Left colon (tissue), 2 donors: Measurements from ENCODE around the gene NYAP2. TPM values are rescaled to one million over a fixed set of nuclear protein-coding genes. Genes with fewer than 3 reads are reported as not detected.

ENCODE experiments used
- ATAC-seq: fragments of 200-7000 bp; cut with Tn5 transposase; one replicate; pipeline ENCODE4 v1.9.1; 2020; ENCODE audit warnings: mild to moderate bottlenecking, moderate library complexity
- DNase-seq, 2 donors: peaks; one replicate each; pipeline ENCODE4 v3.0.0-alpha.2; 2020
- intact Hi-C, 2 donors: fragments of 100-400 bp; cut with DNase I in 1 of 2; cut with micrococcal nuclease in 1 of 2; formaldehyde crosslinking; loops; one replicate each; pipeline versions ENCODE4 v1.11.2 to v1.14.0; 2022; cut with DNase I, micrococcal nuclease
- long read RNA-seq: library from polyadenylated mRNA; unstranded; transcript quantifications from one replicate; pipeline ENCODE4 v2.0.0, GENCODE V29; 2021
- total RNA-seq, 2 donors: library from RNA; stranded (reverse); fragmentation: NEBNext Ultra II Directional; extraction: Animal tissue kit (Norgen Biotek cat#: 25700); gene quantifications; one replicate each; pipeline ENCODE4 v1.2.1, GENCODE V29; 2021
- donor health status: DM: no; HTN: no; CAD: no.
- donor health status: DM: yes; HTN: yes; CAD: no.

The NYAP2 gene
- total RNA-seq, result not detected
- long read RNA-seq, result 0 reads

DNA sequence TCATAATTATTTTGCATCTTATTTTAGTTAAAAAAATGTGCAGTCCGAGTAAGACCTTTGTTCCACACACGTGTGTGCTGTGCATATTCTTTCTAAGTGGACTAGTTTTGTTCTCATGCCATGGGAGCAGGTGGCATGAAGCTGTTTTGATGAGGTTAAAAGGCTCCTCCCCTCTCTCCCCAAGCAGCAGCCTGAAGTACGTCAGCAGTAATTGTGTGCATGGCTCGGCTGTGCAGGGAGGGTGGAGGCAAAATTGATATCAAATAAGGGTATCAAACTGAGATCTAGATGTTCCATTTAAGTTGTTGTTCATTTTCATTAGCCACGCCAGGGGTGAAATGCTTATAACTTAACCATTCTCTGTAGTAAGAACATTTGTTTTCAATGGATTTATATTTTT is at the start of gene NYAP2:
NYAP2 (plus strand) TSS at position 207 of the 400 bp plus-strand sequence. CDS start 9,171 bp downstream, outside the sequence.
- ATAC-seq (no peak), DNase-seq (no peak)
- intact Hi-C loops, result no loop called here

DNA sequence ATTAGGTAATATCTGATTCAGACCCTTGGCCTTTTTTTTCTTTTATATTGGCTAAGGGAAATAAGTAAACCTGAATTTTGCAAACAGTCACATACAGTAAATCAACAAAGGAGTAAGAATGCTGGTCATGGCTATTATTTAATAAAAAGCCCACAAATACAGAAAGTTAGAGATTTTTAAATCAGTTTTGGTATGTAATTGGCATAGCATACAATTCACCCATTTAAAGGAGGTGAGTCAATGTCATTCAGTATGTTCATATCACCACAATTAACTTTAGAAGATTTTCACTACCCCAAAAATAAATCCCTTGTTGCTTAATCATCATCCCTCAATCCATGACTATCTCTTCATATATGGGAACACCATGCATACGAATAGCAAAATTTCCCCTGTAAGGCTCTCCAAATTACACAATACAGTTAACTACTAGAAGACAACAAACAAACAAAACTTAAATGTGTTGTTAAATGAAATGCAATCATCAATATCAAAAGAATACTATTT is 45.9 kb upstream of the NYAP2 start:
- intact Hi-C loops, result no loop called here
- DNase-seq (no peak), ATAC-seq (no peak)

DNA sequence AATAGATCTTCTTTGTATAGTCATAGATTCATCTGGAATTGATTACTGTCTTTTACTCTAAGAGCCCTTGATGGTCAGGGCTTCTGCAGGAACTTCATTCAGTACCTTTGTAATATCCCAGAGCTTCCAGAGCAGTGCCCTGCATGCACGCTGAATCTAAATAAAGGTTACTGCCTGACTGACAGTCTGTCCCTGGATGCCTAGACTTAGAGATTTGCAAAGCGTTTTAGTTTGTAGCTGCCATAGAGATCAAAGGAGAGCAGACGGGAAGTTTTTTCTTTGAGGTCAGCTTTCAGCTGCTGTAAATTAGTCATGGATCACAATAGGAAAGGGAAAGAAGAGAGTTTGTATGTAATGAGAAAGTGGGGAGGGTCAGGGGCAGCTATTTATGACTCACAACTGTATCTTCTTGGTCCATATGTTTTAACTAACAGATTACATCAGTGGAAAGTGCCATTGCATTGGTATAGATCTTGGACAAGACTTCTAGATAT is 45.2 kb upstream of the NYAP2 start:
- DNase-seq (no peak), ATAC-seq (no peak)
- intact Hi-C loops, result no loop called here

GRCh38 chr2:225355788-225356187 is 43.7 kb upstream of the NYAP2 start:
- no peak for DNase-seq
- intact Hi-C loops, result no loop called here
- no peak for ATAC-seq

DNA sequence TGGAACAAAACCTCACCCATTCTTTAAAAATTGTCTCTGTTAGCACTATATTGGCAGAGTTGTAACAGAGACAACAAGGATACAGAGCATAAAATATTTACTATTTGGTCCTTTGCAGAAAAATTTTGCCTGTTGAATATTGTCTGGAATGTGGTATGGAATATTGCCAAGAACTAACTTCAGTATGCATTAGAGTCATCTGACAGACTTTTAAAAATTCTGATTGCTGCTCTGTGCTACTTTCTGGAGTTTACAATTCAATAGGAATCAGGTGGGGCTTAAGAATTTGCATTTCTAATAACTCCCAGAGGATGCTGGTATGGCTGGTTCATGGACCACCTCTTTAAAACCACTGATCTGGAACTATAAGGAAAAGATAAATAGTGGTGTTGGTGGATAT is 32.8 kb upstream of the NYAP2 start:
- ATAC-seq, result no peak
- intact Hi-C loops, result no loop called here
- no peak for DNase-seq

GRCh38 chr2:225367482-225367881 is 32.0 kb upstream of the NYAP2 start:
- ATAC-seq (no peak), DNase-seq (no peak)
- intact Hi-C loops, result no loop called here

- DNase-seq (no peak), ATAC-seq (no peak)
- intact Hi-C loops, result no loop called here
Measured at GRCh38 chr2:225378984-225379383, 20.5 kb upstream of the NYAP2 start.

GRCh38 chr2:225379856-225380255 is 19.7 kb upstream of the NYAP2 start:
- intact Hi-C loops, result no loop called here
- no peak for DNase-seq
- no peak for ATAC-seq

GRCh38 chr2:225381609-225382008 is 17.9 kb upstream of the NYAP2 start:
- DNase-seq (no peak), ATAC-seq (no peak)
- intact Hi-C loops, result no loop called here

DNA sequence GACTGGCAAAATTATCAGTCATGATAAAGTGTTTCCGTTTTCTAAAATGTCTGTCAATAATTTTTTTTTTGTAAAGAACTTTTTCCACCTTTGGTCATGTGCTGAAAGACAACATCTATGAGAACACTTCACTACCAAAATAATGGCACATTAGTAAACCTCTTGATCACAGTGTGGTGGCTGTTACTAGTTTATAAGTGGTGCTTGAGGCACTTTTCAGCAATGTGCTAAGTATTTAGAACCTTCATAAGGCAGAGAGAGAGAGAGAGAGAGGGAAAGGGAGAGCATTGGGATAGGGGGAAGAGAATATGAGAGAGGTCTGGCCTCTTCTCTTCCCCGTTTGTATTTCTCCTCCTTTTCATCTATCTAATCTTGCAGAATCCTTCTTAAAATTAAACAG is 1.1 kb upstream of the NYAP2 start:
- ATAC-seq (no peak), DNase-seq (no peak)
- intact Hi-C loops, result no loop called here

- DNase-seq (no peak), ATAC-seq (no peak)
- intact Hi-C loops, result no loop called here
Measured at GRCh38 chr2:225400060-225400511, 576 bp downstream of the NYAP2 start.

DNA sequence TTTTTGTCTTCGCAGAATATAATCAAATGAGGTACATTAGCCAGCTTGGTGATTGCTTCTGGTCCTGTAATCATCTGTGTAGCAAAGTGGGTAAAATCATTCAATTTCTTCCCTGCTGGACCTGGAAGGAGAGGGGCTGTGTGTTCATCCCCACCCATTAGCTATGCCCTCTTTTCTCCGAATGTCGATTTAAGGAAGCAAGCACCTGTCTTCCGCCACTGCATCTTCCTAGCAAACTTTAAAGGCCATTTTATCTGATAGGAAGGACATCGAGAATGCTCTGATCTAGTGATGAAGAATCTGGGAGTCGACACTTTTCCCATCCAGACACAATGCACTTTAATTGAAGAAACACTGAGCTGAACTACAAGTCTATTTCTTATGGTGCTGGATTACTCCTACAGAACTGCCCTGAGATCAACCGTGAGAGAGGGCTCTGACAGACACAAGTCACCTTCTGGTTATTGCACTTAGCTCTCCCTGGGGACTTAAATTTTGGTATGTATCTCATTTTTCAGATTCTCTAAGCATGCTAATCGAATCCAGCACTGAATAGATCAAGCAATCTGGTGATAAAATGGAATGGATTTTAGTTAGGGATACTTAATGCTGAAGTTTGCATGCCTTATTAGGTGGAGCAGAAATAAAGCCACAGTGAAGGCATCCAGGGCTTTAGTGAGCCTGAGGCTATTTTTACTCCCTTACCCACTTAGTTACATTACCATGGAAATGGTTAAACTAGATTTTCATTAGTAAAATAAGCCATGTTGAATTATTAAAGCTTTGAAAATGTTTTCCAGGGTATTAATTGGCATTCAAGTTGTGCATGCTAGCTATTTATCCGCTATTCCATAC is 1.3 kb downstream of the NYAP2 start:
- DNase-seq (no peak), ATAC-seq (no peak)
- intact Hi-C loops, result no loop called here

DNA sequence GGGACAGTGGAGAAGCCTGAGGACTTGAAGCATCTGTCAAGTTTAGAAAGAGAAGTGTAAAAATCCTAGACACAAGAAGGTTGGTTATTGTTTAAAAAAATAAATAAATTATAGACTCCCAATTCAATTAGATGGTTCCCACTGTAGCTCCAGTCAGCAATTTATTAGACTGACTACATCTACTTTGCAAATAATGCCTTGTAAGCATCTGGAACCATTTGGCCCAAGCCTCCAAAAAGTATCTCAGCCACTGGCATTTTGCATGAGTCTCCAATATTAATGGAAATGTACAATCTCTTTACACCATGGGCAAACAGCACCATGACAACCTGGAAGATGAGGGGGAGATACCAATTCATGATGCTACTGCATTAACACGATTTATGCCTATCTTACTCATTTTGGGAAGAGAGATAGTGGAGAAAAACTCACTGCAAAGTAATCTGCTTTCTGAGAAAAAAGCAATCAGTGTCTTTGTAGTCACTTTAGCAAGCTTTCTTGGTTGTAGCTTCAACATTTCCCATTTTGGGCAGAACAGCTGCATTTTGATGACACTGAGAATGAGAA is 2.8 kb downstream of the NYAP2 start:
- DNase-seq (no peak), ATAC-seq (no peak)
- intact Hi-C loops, result no loop called here

GRCh38 chr2:225411452-225411851 is 11.9 kb downstream of the NYAP2 start:
- ATAC-seq (no peak), DNase-seq (no peak)
- intact Hi-C loops, result no loop called here

- ATAC-seq, result no peak
- intact Hi-C loops, result no loop called here
- DNase-seq, result no peak
Measured at GRCh38 chr2:225413786-225414185, 14.3 kb downstream of the NYAP2 start.

DNA sequence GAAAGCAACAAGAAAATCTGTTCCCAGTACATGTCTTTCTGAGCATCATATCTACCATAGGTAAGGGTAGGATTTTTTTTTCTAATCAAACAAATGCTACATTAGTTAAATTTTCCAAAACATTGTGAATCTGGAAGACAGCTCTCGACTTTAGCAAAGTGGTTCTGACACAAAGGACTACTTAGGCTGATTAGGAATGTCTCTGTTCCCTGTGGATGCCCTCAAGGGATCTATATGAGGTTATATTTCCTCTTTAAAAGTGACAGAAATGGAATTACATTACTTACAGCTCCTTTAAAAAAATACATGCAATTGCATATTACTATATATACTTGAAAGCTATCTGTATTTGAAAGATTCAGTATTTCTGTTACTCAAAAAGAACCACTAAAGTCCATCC is 15.4 kb downstream of the NYAP2 start:
- DNase-seq, result no peak
- intact Hi-C loops, result no loop called here
- ATAC-seq, result no peak

DNA sequence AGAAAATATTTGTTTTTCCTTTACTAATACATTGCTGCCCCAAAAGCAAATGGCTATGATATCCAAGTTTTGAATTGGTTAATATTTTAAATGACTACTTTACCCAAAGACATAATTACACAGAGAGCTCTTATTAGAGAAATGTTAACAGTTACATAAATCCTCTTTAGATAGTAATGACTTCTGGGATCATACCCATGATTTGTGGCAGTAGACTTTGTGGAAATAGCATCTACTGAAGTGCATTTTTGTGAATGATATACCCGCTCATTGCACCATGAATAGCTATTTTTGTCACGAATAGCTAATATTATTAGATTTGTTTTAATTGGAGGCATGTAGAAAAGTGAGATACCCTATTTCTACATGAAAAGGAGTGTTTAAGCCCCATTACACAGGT is 15.8 kb downstream of the NYAP2 start:
- no peak for DNase-seq
- intact Hi-C loops, result no loop called here
- ATAC-seq, result no peak

DNA sequence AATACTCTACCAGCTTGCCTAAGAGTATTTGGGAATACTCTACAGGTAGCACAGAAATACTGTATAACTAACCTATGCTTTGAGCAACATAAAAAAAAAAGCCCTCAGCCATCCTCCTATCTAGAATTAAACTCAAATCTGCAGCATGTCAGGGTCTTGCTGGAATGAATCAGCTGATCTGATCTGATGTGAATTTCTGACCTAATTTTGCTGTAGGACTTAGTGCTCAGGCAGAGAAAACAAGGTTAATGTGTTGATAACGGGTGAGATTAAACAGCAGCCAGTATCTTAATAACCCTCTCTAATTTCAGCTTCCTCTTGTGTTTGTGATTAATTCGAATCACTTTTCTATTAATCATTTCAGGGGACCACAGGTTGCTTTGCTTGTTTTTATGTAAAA is 16.3 kb downstream of the NYAP2 start:
- DNase-seq, result no peak
- ATAC-seq, result no peak
- intact Hi-C loops, result no loop called here

DNA sequence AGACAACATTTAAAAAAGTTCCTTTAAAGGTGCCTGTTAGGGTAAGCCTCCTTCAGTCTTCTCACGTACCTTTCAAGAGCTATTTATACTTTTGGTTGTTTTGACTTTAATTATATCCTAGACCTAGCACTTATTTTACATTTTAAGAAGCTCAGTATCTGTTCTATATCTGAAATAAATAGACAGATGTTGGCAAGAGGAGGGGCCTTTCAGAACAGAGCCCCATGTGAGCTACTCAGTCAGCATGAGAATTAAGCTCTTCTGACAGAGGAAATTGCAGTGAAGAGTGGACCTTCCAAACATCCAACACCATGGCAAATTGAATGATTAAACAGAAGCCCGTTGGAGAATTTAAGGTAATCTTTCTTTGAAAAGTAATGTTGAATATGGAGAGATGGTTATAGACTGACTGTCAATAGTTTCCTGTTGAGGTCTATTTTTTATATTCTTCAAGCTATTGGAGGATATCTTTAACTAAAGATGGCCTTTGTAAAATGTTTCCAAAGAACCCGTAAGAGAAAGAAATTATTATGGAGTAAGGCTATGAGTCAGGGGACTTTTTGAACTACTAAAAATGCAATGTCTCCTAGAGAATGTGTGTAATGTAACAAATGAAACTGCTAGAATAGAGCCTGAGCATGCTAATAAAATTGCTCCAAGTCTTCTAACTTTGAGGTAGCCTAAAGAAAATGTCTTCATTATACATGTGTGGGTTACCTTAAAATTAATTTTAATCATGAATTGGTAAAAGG is 17.3 kb downstream of the NYAP2 start:
- ATAC-seq, result no peak
- intact Hi-C loops, result no loop called here
- DNase-seq, result no peak

GRCh38 chr2:225419033-225419432 is 19.5 kb downstream of the NYAP2 start:
- intact Hi-C loops, result no loop called here
- ATAC-seq (no peak), DNase-seq (no peak)
